Posterior vena cava (tissue), 2 donors: Measurements from ENCODE around the gene PTPRT. TPM values are rescaled to one million over a fixed set of nuclear protein-coding genes. Genes with fewer than 3 reads are reported as not detected.

Experiments
- DNase-seq: peaks from one replicate; pipeline ENCODE4 v3.0.0-alpha.2; 2020; ENCODE audit warnings: low spot score
- intact Hi-C, 2 donors: fragments of 100-400 bp; cut with DNase I; formaldehyde crosslinking; loops; one replicate each; pipeline versions ENCODE4 v1.14.1 to v1.14.2; 2022 to 2023
- total RNA-seq, 2 donors: library from RNA; stranded (reverse); fragmentation: NEBNext Ultra II Directional; extraction: Animal tissue kit (Norgen Biotek cat#: 25700); gene quantifications; one replicate each; pipeline ENCODE4 v1.2.1, GENCODE V29; 2021
- donor health status: DM: yes; HTN: yes; CAD: no.
- donor health status: DM: yes; HTN: yes; CAD: no.

Gene PTPRT
- total RNA-seq, 2 donors from 2014 or later = 0.10 to 0.19 TPM

GRCh38 chr20:42350521-42350920 lies 839.2 kb downstream of the PTPRT start:
- intact Hi-C loops = no loop called here
- DNase-seq = no peak

GRCh38 chr20:42346189-42347170 lies 843.2 kb downstream of the PTPRT start:
- DNase-seq = no peak
- intact Hi-C loops = loop anchor here in 1 of 2 donors (10.0 kb wide), 1 partner anchor 378 kb away; no protein-coding TSS in a partner anchor

GRCh38 chr20:42341654-42342053 lies 848.1 kb downstream of the PTPRT start:
- no peak for DNase-seq
- intact Hi-C loops = loop anchor here in 1 of 2 donors (10.0 kb wide), 1 partner anchor 383 kb away; no protein-coding TSS in a partner anchor

- no peak for DNase-seq
- intact Hi-C loops = loop anchor here in 1 of 2 donors (10.0 kb wide), 1 partner anchor 384 kb away; no protein-coding TSS in a partner anchor
Measured at GRCh38 chr20:42340368-42340767, 849.3 kb downstream of the PTPRT start.

- intact Hi-C loops = no loop called here
- DNase-seq = no peak
Measured at GRCh38 chr20:42338294-42339201, 851.2 kb downstream of the PTPRT start.

- no peak for DNase-seq
- intact Hi-C loops = no loop called here
Measured at GRCh38 chr20:42336576-42336975, 853.1 kb downstream of the PTPRT start.

- DNase-seq = no peak
- intact Hi-C loops = no loop called here
Measured at GRCh38 chr20:42319252-42320013, 870.3 kb downstream of the PTPRT start.

GRCh38 chr20:42313704-42314103 lies 876.0 kb downstream of the PTPRT start:
- no peak for DNase-seq

GRCh38 chr20:42309050-42309449 lies 880.7 kb downstream of the PTPRT start:
- intact Hi-C loops = no loop called here
- DNase-seq = no peak

More at GRCh38 chr20:42313704-42314103, 876.0 kb downstream of the PTPRT start:
- intact Hi-C loops = no loop called here

- DNase-seq = no peak
- intact Hi-C loops = no loop called here
Measured at GRCh38 chr20:42308171-42308570, 881.5 kb downstream of the PTPRT start.

- no peak for DNase-seq
- intact Hi-C loops = no loop called here
Measured at GRCh38 chr20:42295592-42295991, 894.1 kb downstream of the PTPRT start.

- intact Hi-C loops = no loop called here
- no peak for DNase-seq
Measured at GRCh38 chr20:42294976-42295375, 894.7 kb downstream of the PTPRT start.

GRCh38 chr20:42281801-42282200 lies 907.9 kb downstream of the PTPRT start:
- intact Hi-C loops = no loop called here
- DNase-seq = no peak

- intact Hi-C loops = loop anchor here in 1 of 2 donors (5.0 kb wide), 1 partner anchor 240 kb away; no protein-coding TSS in a partner anchor
- DNase-seq = no peak
Measured at GRCh38 chr20:42276718-42277602, 912.7 kb downstream of the PTPRT start.

GRCh38 chr20:42274986-42275385 lies 914.7 kb downstream of the PTPRT start:
- no peak for DNase-seq
- intact Hi-C loops = loop anchor here in 1 of 2 donors (5.0 kb wide), 1 partner anchor 242 kb away; no protein-coding TSS in a partner anchor

GRCh38 chr20:42272516-42272915 lies 917.2 kb downstream of the PTPRT start:
- DNase-seq = no peak
- intact Hi-C loops = no loop called here

- no peak for DNase-seq
Measured at GRCh38 chr20:42270539-42270938, 919.2 kb downstream of the PTPRT start.

More at GRCh38 chr20:42270539-42270938, 919.2 kb downstream of the PTPRT start:
- intact Hi-C loops = no loop called here
